Measurements from ENCODE around the gene HDAC9. TPM values are rescaled to one million over a fixed set of nuclear protein-coding genes. Genes with fewer than 3 reads are reported as not detected.

The HDAC9 gene
- total RNA-seq, 4 donors from 2014 or later = 54.8 to 96.2 (median 87.2) TPM

DNA sequence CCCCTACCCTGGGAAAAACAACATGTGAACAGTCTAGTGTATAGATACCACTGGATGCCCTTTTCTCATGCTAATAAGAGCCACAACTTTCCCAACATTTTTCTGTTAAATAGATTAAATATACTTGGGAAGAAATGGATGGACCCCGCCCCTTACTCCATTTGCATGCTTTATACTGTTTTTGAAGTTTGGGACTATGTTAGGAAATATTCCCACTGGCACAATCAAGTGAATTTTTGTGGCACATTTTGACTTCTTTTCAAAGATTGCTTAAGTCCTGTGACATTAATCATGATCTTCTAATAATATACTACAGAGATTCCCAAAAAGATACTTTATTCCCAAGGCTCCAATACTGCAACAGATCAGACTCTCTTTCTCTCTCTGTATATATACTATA is 405.3 kb downstream of the HDAC9 start:
- Histone ChIP-seq H3K4me3 (no peak overlapping the region), H3K27ac (no peak overlapping the region), H3K4me1 (no peaks in the 10 kb centered on the region), H3K36me3 (no peaks in the 10 kb centered on the region), H3K9me3 (no peaks in the 10 kb centered on the region), H3K27me3 (no peaks in the 10 kb centered on the region)
- intact Hi-C loops (cut with DNase I; ENCODE audit: low total_unique reads) = no loop called here
- TF ChIP-seq CTCF (IDR thresholded peaks at IDR 0.05) = no peak
- no peak for TF ChIP-seq POLR2A (IDR thresholded peaks at IDR 0.05)
- no peak for DNase-seq

GRCh38 chr7:18901351-18901750 is 405.8 kb downstream of the HDAC9 start:
- Histone ChIP-seq H3K36me3 (no peaks in the 10 kb centered on the region), H3K4me1 (no peaks in the 10 kb centered on the region), H3K9me3 (no peaks in the 10 kb centered on the region), H3K27me3 (no peaks in the 10 kb centered on the region), H3K27ac (no peak overlapping the region), H3K4me3 (no peak overlapping the region)
- TF ChIP-seq CTCF (IDR thresholded peaks at IDR 0.05) = no peak
- no peak for TF ChIP-seq POLR2A (IDR thresholded peaks at IDR 0.05)
- DNase-seq = no peak
- intact Hi-C loops (cut with DNase I; ENCODE audit: low total_unique reads) = no loop called here

GRCh38 chr7:18901982-18902421 is 406.5 kb downstream of the HDAC9 start:
- Histone ChIP-seq H3K4me1 (no peaks in the 10 kb centered on the region), H3K27me3 (no peaks in the 10 kb centered on the region), H3K4me3 (no peak overlapping the region), H3K27ac (no peak overlapping the region), H3K9me3 (no peaks in the 10 kb centered on the region), H3K36me3 (no peaks in the 10 kb centered on the region)
- TF ChIP-seq CTCF (IDR thresholded peaks at IDR 0.05) (no peak), POLR2A (IDR thresholded peaks at IDR 0.05) (no peak)
- intact Hi-C loops (cut with DNase I; ENCODE audit: low total_unique reads) = no loop called here
- DNase-seq = no peak

- Histone ChIP-seq H3K4me3 (no peak overlapping the region), H3K36me3 (no peaks in the 10 kb centered on the region), H3K27me3 (no peaks in the 10 kb centered on the region), H3K27ac (no peak overlapping the region), H3K4me1 (no peaks in the 10 kb centered on the region), H3K9me3 (no peaks in the 10 kb centered on the region)
- TF ChIP-seq CTCF (IDR thresholded peaks at IDR 0.05) = no peak
- no peak for TF ChIP-seq POLR2A (IDR thresholded peaks at IDR 0.05)
- no peak for DNase-seq
- intact Hi-C loops (cut with DNase I; ENCODE audit: low total_unique reads) = no loop called here
These were observed 407.3 kb downstream of the HDAC9 start for GRCh38 chr7:18902892-18903291.

DNA sequence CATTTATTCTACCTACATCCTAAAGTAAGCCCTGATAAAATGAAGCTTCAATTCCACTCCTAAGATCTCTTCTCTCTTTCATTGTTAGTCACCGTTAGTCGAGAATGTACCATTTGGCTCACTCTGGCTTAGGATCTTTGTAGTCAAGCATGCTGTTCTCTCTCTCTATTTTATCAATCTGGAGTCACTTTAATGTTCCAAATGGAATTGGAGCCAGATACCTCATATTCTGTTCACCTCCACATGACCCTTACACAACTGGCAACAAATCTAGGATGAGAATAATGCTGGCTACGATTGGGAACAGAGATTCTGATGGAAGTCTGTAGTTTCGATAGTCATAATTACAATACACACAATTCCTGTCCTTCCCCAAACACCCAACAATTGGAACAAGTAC is 408.1 kb downstream of the HDAC9 start:
- intact Hi-C loops (cut with DNase I; ENCODE audit: low total_unique reads) = no loop called here
- no peak for DNase-seq
- no peak overlapping the region for H3K4me3 ChIP-seq
- TF ChIP-seq POLR2A (IDR thresholded peaks at IDR 0.05) = no peak
- TF ChIP-seq CTCF (IDR thresholded peaks at IDR 0.05) = no peak
- H3K9me3 ChIP-seq = no peaks in the 10 kb centered on the region
- no peaks in the 10 kb centered on the region for H3K4me1 ChIP-seq
- no peaks in the 10 kb centered on the region for H3K36me3 ChIP-seq
- H3K27ac ChIP-seq = no peak overlapping the region
- H3K27me3 ChIP-seq = no peaks in the 10 kb centered on the region
